Kidney (tissue), 14 donors: Measurements from ENCODE around the gene GPATCH2L. TPM values are rescaled to one million over a fixed set of nuclear protein-coding genes. Genes with fewer than 3 reads are reported as not detected.
A peak's percentile ranks its signal among the peaks of the same experiment; 100 is the strongest.

ENCODE experiments used
- DNase-seq, 5 donors: peaks; one replicate each; pipeline ENCODE4 v3.0.0-alpha.2; 2013 to 2020
- FAIRE-seq: peaks from 2 replicates; lab custom pipeline; 2012; peaks lifted over from hg19 to GRCh38; lab: Jason Lieb, UNC
- H3K27ac ChIP-seq, 2 donors: one replicate each; pipeline ENCODE4 v1.7.0; 2013; ENCODE audit warnings: low read depth in 2 of 2, low read length in 2 of 2, inconsistent platforms in 1 of 2
- H3K27me3 ChIP-seq: one replicate; pipeline ENCODE4 v1.7.1; 2013; ENCODE audit warnings: low read length, inconsistent platforms; ENCODE audit not compliant: control insufficient read depth, insufficient read depth
- H3K36me3 ChIP-seq, 3 donors: one replicate each; pipeline versions ENCODE4 v1.7.0 to v1.7.1; 2013; ENCODE audit warnings: low read length in 3 of 3, control low read depth in 1 of 3, inconsistent platforms in 1 of 3; ENCODE audit not compliant: insufficient read depth in 3 of 3, control insufficient read depth in 2 of 3
- H3K4me1 ChIP-seq, 3 donors: one replicate each; pipeline versions ENCODE4 v1.7.0 to v1.7.1; 2013; ENCODE audit warnings: low read length in 3 of 3, inconsistent platforms in 1 of 3, low read depth in 1 of 3; ENCODE audit not compliant: control insufficient read depth in 2 of 3, insufficient read depth in 2 of 3
- H3K4me3 ChIP-seq, 3 donors: one replicate each; pipeline versions ENCODE4 v1.7.0 to v1.8.1; 2013; ENCODE audit warnings: low read length in 3 of 3, control low read depth in 1 of 3, inconsistent platforms in 1 of 3
- H3K9ac ChIP-seq, 3 donors: one replicate each; pipeline versions ENCODE4 v1.7.0 to v1.7.1; 2013; ENCODE audit warnings: low read length in 3 of 3, control low read depth in 1 of 3, inconsistent platforms in 1 of 3
- H3K9me3 ChIP-seq, 3 donors: one replicate each; pipeline versions ENCODE4 v1.7.0 to v1.7.1; 2013; ENCODE audit warnings: low read length in 3 of 3, control low read depth in 1 of 3, inconsistent platforms in 1 of 3; ENCODE audit not compliant: control insufficient read depth in 2 of 3, insufficient read depth in 1 of 3
- intact Hi-C: fragments of 100-400 bp; cut with DNase I; formaldehyde crosslinking; loops from one replicate; pipeline ENCODE4 v1.11.1; 2022
- polyA plus RNA-seq: library from polyadenylated mRNA; stranded (reverse); fragments of 350-450 nt; fragmentation: Illumina TruSeq; extraction: RNeasy Lipid Tissue Mini Kit (QIAGEN cat#74804); gene quantifications from one replicate; pipeline ENCODE4 v1.2.3, GENCODE V29; 2014; ENCODE audit warnings: low read depth, low replicate concordance; ENCODE audit not compliant: insufficient read depth
- total RNA-seq: library from RNA; stranded (reverse); fragmentation: NEBNext Ultra II Directional; extraction: Animal tissue kit (Norgen Biotek cat#: 25700); gene quantifications from one replicate; pipeline ENCODE4 v1.2.1, GENCODE V29; 2021
- TF ChIP-seq, protein P1 (sequence below): IDR thresholded peaks from 3 replicates; pipeline ENCODE4 v1.5.1; 2012; ENCODE audit warnings: mild to moderate bottlenecking, moderate library complexity, borderline replicate concordance; ENCODE audit not compliant: insufficient read depth; ENCODE audit errors: extremely low read depth
- donor health status: control.
- donor health status: control.
- donor health status: control.
- donor health status: control.
- donor health status: control.
- donor health status: DM: yes; HTN: yes; CAD: no.
- donor health status: Normal renal cell carcinoma (clear cell type).

Gene GPATCH2L
- total and polyA plus RNA-seq, 2 donors from 2014 or later = 4.1 to 50.2 TPM

DNA sequence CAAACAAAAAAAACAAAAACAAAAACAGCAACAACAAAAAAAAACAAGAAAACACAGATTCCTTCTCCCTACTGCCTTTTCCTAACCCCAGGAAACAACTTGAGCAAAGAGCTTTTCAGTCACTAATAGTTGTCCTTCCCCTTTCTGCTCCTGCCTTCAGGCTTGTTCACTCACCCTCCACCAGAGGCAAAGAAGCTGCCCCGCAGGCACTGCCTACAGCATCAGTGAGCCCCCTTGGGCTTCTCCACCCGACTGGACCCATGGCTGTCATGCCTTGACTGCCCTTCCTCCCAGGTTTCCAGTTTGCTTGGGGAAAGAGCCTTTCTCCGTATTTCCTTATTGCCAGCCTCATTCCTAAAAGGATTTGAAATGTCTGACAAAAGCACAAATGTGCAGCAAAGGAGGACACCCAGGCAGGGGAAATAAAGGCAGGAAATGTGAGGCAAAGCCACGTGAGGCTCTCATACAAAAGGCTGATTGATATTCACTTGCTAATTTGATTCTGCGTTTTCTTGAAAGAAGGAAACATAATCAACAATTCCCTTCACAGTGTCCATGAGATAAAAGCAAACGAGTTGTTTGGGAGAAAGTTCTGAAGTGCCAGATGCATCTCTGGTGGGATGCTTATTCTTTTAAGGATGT lies 85.7 kb downstream of the GPATCH2L start:
- FAIRE-seq (no peak), DNase-seq (no peak)
- H3K27ac ChIP-seq = no peak overlapping the region
- no peak overlapping the region for H3K9ac ChIP-seq
- H3K4me1 ChIP-seq = no peaks in the 10 kb centered on the region
- no peak overlapping the region for H3K4me3 ChIP-seq
- no peaks in the 10 kb centered on the region for H3K27me3 ChIP-seq
- TF ChIP-seq, protein P1, sequence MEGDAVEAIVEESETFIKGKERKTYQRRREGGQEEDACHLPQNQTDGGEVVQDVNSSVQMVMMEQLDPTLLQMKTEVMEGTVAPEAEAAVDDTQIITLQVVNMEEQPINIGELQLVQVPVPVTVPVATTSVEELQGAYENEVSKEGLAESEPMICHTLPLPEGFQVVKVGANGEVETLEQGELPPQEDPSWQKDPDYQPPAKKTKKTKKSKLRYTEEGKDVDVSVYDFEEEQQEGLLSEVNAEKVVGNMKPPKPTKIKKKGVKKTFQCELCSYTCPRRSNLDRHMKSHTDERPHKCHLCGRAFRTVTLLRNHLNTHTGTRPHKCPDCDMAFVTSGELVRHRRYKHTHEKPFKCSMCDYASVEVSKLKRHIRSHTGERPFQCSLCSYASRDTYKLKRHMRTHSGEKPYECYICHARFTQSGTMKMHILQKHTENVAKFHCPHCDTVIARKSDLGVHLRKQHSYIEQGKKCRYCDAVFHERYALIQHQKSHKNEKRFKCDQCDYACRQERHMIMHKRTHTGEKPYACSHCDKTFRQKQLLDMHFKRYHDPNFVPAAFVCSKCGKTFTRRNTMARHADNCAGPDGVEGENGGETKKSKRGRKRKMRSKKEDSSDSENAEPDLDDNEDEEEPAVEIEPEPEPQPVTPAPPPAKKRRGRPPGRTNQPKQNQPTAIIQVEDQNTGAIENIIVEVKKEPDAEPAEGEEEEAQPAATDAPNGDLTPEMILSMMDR = no peak
- no peaks in the 10 kb centered on the region for H3K9me3 ChIP-seq
- intact Hi-C loops = no loop called here
- no peaks in the 10 kb centered on the region for H3K36me3 ChIP-seq

- intact Hi-C loops = no loop called here
- H3K36me3 ChIP-seq = no peaks in the 10 kb centered on the region
- H3K27ac ChIP-seq = no peak overlapping the region
- FAIRE-seq (no peak), DNase-seq (no peak)
- no peak overlapping the region for H3K4me3 ChIP-seq
- no peak overlapping the region for H3K9ac ChIP-seq
- TF ChIP-seq, protein P1 = no peak
- no peaks in the 10 kb centered on the region for H3K9me3 ChIP-seq
- no peaks in the 10 kb centered on the region for H3K27me3 ChIP-seq
- no peaks in the 10 kb centered on the region for H3K4me1 ChIP-seq
Measured at GRCh38 chr14:76245097-76245496, 93.4 kb downstream of the GPATCH2L start.

DNA sequence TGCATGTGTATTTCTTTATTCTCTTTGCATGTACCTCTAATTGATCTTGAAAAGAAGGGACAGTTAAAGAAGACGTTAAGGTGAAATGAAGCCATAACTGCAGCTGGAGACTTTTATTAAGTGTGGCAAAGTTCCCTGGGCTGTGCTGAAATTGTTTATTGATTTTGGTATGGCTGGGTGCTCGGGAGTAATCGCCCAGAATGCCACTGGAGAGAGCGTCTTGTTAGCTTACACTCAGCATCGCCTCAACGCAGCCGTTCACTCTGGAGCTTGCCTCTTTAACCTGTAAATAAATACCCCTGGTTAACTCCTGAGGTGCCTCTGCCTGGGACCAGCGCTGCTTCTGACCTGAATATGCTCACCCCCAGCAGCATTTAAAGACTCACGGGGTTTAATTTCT lies 98.6 kb downstream of the GPATCH2L start:
- H3K4me1 ChIP-seq = no peaks in the 10 kb centered on the region
- no peaks in the 10 kb centered on the region for H3K27me3 ChIP-seq
- no peak overlapping the region for H3K4me3 ChIP-seq
- intact Hi-C loops = no loop called here
- H3K27ac ChIP-seq = no peak overlapping the region
- TF ChIP-seq, protein P1 = no peak
- no peaks in the 10 kb centered on the region for H3K36me3 ChIP-seq
- FAIRE-seq = no peak
- peak in 2 of 5 donors; percentile 43 to 56 for DNase-seq
- H3K9ac ChIP-seq = no peak overlapping the region
- no peaks in the 10 kb centered on the region for H3K9me3 ChIP-seq

- Histone ChIP-seq H3K27ac (no peak overlapping the region), H3K36me3 (no peaks in the 10 kb centered on the region), H3K4me3 (no peak overlapping the region), H3K9me3 (no peaks in the 10 kb centered on the region), H3K27me3 (no peaks in the 10 kb centered on the region), H3K4me1 (no peaks in the 10 kb centered on the region), H3K9ac (no peak overlapping the region)
- intact Hi-C loops = no loop called here
- DNase-seq (no peak), FAIRE-seq (no peak)
- TF ChIP-seq, protein P1 = no peak
Measured at GRCh38 chr14:76252471-76252870, 100.7 kb downstream of the GPATCH2L start.
